Upper lobe of left lung (tissue), 4 donors: Measurements from ENCODE around the gene STAU1.

ENCODE experiments used
- EP300 ChIP-seq, 4 donors: sonication (generic); formaldehyde crosslinking; IDR thresholded peaks; one replicate each; pipeline ENCODE4 v1.5.1; 2017; ENCODE audit warnings: antibody characterized with exemption in 4 of 4, control low read depth in 2 of 4
- POLR2A ChIP-seq, 4 donors: fragments of 450-650 bp; IDR thresholded peaks; one replicate each; pipeline ENCODE4 v1.5.1; 2016 to 2017; ENCODE audit warnings: antibody characterized with exemption in 4 of 4, mild to moderate bottlenecking in 2 of 4
- POLR2AphosphoS5 ChIP-seq, 2 donors: sonication (generic); formaldehyde crosslinking; IDR thresholded peaks; one replicate each; pipeline ENCODE4 v1.5.1; 2017; ENCODE audit warnings: antibody characterized with exemption in 2 of 2
- TF ChIP-seq, protein P1 (sequence below), 6 experiments: fragments of 450-650 bp in 4 of 6; fragments of 200-600 bp in 2 of 6; sonication (generic) in 2 of 6; IDR thresholded peaks; one replicate each; pipeline ENCODE4 v1.5.1; 2016 to 2019; ENCODE audit warnings: antibody characterized with exemption in 6 of 6

DNA sequence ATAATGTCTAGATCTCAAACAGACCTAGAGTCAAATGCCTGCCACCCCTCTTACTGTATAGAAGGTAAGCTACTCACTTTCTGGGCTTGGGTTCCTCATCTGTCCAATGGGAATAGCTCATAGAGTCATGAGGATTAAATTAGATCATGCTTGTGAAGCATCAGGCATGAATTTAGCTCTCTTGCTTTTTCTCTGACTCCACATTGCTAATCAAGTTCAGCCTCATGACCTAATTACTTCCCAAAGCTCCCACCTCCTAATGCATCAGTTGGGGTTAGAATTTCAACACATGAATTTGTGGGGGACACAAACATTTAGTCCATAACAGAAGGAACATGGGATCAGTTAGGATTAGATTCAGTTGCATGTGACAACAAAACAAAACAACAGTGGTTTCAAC, 26.4 kb upstream of the STAU1 start:
- TF ChIP-seq POLR2A (IDR thresholded peaks at IDR 0.05): no peak
- TF ChIP-seq, protein P1, sequence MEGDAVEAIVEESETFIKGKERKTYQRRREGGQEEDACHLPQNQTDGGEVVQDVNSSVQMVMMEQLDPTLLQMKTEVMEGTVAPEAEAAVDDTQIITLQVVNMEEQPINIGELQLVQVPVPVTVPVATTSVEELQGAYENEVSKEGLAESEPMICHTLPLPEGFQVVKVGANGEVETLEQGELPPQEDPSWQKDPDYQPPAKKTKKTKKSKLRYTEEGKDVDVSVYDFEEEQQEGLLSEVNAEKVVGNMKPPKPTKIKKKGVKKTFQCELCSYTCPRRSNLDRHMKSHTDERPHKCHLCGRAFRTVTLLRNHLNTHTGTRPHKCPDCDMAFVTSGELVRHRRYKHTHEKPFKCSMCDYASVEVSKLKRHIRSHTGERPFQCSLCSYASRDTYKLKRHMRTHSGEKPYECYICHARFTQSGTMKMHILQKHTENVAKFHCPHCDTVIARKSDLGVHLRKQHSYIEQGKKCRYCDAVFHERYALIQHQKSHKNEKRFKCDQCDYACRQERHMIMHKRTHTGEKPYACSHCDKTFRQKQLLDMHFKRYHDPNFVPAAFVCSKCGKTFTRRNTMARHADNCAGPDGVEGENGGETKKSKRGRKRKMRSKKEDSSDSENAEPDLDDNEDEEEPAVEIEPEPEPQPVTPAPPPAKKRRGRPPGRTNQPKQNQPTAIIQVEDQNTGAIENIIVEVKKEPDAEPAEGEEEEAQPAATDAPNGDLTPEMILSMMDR (IDR thresholded peaks at IDR 0.05): no peak
- TF ChIP-seq POLR2AphosphoS5 (IDR thresholded peaks at IDR 0.05): no peak
- TF ChIP-seq EP300 (IDR thresholded peaks at IDR 0.05): no peak
